HepG2 (cell line): ENCODE results near the gene SPECC1L. TPM values are rescaled to one million over a fixed set of nuclear protein-coding genes. Genes with fewer than 3 reads are reported as not detected.

Source experiments
- ATAC-seq: fragments of 200-7000 bp; cut with Tn5 transposase; 3 replicates; pipeline ENCODE4 v1.9.1; 2020; ENCODE audit warnings: mild to moderate bottlenecking, moderate library complexity
- BruUV-seq: library from RNA; stranded (reverse); fragments of 400-500 nt; replicated peaks from 2 replicates; lab custom pipeline; 2021; lab: Mats Ljungman, UMichigan
- CTCF ChIA-PET: fragments of 300-600 bp; formaldehyde crosslinking; extraction: SDS; loops from one replicate; lab custom pipeline; 2021; ENCODE audit warnings: low total read pairs, inconsistent platforms, low intra/inter-chr PET ratio; lab: Yijun Ruan, JAX
- POLR2A ChIA-PET: fragments of 350-600 bp; sonication (Branson Sonifier 250); formaldehyde crosslinking; loops from one replicate; lab custom pipeline; 2020; ENCODE audit warnings: antibody characterized with exemption, inconsistent platforms; lab: Yijun Ruan, JAX
- DNase-seq: peaks from one replicate; pipeline ENCODE4 v3.0.0-alpha.2; 2015; ENCODE audit warnings: low spot score
- FAIRE-seq: peaks from 3 replicates; lab custom pipeline; 2011; peaks lifted over from hg19 to GRCh38; lab: Jason Lieb, UNC
- H2AFZ ChIP-seq: one replicate; pipeline ENCODE4 v1.6.1; 2011; ENCODE audit warnings: low read length, inconsistent platforms
- H3K27ac ChIP-seq: fragments of 300-600 bp; 3 replicates; pipeline ENCODE4 v1.8.0; 2011; ENCODE audit warnings: mixed run types, mild to moderate bottlenecking, mixed read lengths, low read length, inconsistent platforms; ENCODE audit not compliant: insufficient read depth; ENCODE audit errors: extremely low read length
- H3K27me3 ChIP-seq, 2 experiments: fragments of 200-600 bp in 1 of 2; 2 replicates in 1 of 2; 3 replicates in 1 of 2; pipeline versions ENCODE4 v1.6.0 to v1.8.0; 2011; ENCODE audit warnings: low read length in 2 of 2, mild to moderate bottlenecking in 2 of 2, moderate library complexity in 2 of 2, inconsistent platforms in 1 of 2; ENCODE audit not compliant: insufficient read depth in 2 of 2, control insufficient read depth in 1 of 2
- H3K36me3 ChIP-seq, 2 experiments: fragments of 200-600 bp in 1 of 2; replicated peaks in 1 of 2; 2 replicates in 1 of 2; 3 replicates in 1 of 2; pipeline versions ENCODE4 v1.5.1 to v1.8.0; 2011; ENCODE audit warnings: low read length in 2 of 2, inconsistent platforms in 1 of 2; ENCODE audit not compliant: insufficient read depth in 2 of 2, control insufficient read depth in 1 of 2
- H3K4me1 ChIP-seq: 2 replicates; pipeline ENCODE4 v1.5.1; 2012; ENCODE audit warnings: low read length, inconsistent platforms; ENCODE audit not compliant: insufficient read depth
- H3K4me2 ChIP-seq: 2 replicates; pipeline ENCODE4 v1.6.0; 2011; ENCODE audit warnings: low read depth, low read length, inconsistent platforms
- H3K4me3 ChIP-seq, 3 experiments: fragments of 200-600 bp in 1 of 3; sonication (generic), shearing (Covaris generic) in 1 of 3; replicated peaks in 1 of 3; 2 replicates each; pipeline ENCODE4 v1.5.1; 2011 to 2016; ENCODE audit warnings: low read length in 3 of 3, inconsistent platforms in 2 of 3, low read depth in 2 of 3, mild to moderate bottlenecking in 2 of 3, control low read depth in 1 of 3, mixed read lengths in 1 of 3; ENCODE audit not compliant: insufficient read depth in 1 of 3
- H3K79me2 ChIP-seq: one replicate; pipeline ENCODE4 v1.6.1; 2011; ENCODE audit warnings: low read length, inconsistent platforms; ENCODE audit not compliant: insufficient read depth
- H3K9ac ChIP-seq: 2 replicates; pipeline ENCODE4 v1.6.0; 2011; ENCODE audit warnings: mild to moderate bottlenecking, low read depth, low read length, inconsistent platforms; ENCODE audit not compliant: insufficient read depth
- H3K9me3 ChIP-seq: 2 replicates; pipeline ENCODE4 v1.5.1; 2012; ENCODE audit warnings: mild to moderate bottlenecking, low read length
- H4K20me1 ChIP-seq: 2 replicates; pipeline ENCODE4 v1.6.0; 2011; ENCODE audit warnings: inconsistent platforms, mild to moderate bottlenecking, low read length, moderate library complexity; ENCODE audit not compliant: insufficient read depth
- BCL3 ChIP-seq: sonication (generic); formaldehyde crosslinking; IDR thresholded peaks from 2 replicates; pipeline ENCODE4 v1.5.1; 2020; ENCODE audit warnings: mild to moderate bottlenecking, missing genetic modification reagents, moderate library complexity
- CERS6 ChIP-seq: sonication (generic); formaldehyde crosslinking; IDR thresholded peaks from 2 replicates; pipeline ENCODE4 v1.5.0; 2020; ENCODE audit warnings: missing genetic modification reagents
- KAT7 ChIP-seq: IDR thresholded peaks from 2 replicates; pipeline ENCODE4 v1.6.1; 2018; ENCODE audit warnings: borderline replicate concordance, missing compliant biosample characterization
- THYN1 ChIP-seq: sonication (generic); formaldehyde crosslinking; IDR thresholded peaks from 2 replicates; pipeline ENCODE4 v1.8.1; 2023; ENCODE audit warnings: low read depth, mild to moderate bottlenecking, moderate library complexity, missing genetic modification reagents, borderline replicate concordance
- ZBTB34 ChIP-seq: sonication (generic); formaldehyde crosslinking; IDR thresholded peaks from 2 replicates; pipeline ENCODE4 v1.8.0; 2022; ENCODE audit warnings: mild to moderate bottlenecking, missing genetic modification reagents
- ZNF614 ChIP-seq: IDR thresholded peaks from 2 replicates; pipeline ENCODE4 v1.6.1; 2018; ENCODE audit warnings: missing biosample characterization, missing genetic modification reagents, inconsistent platforms, borderline replicate concordance
- WGBS: methylation state at CpG from one replicate; pipeline ENCODE4 v1.1.6; 2017; ENCODE audit warnings: low lambda C conversion rate; 5-methylcytosine and 5-hydroxymethylcytosine counted together
- in situ Hi-C: cut with HindIII; loops from 2 replicates; pipeline ENCODE4 v1.10.0; 2017; ENCODE audit warnings: low pct_unique_long_range_greater_than_20kb; ENCODE audit not compliant: extremely low pct_ligation_motif_present
- intact Hi-C: fragments of 100-400 bp; cut with micrococcal nuclease; formaldehyde crosslinking; loops from one replicate; pipeline ENCODE4 v1.10.0; 2022; ENCODE audit not compliant: unreplicated experiment
- polyA plus RNA-seq, 8 experiments: library from polyadenylated mRNA; depleted of rRNA in 3 of 8; stranded (reverse) in 7 of 8; unstranded in 1 of 8; fragments of >200 nt; fragmentation: Illumina TruSeq in 4 of 8; extraction: Trizol in 4 of 8; gene quantifications; 2 replicates each; pipeline versions ENCODE4 v1.2.1 to v1.2.3, GENCODE V29; 2011 to 2016; ENCODE audit warnings: low read depth in 4 of 8, missing spikeins in 1 of 8, mixed read lengths in 1 of 8; ENCODE audit not compliant: insufficient read depth in 1 of 8
- total RNA-seq, 5 experiments: library from RNA; depleted of rRNA; stranded (reverse); fragments of >200 nt; fragmentation: Illumina TruSeq; extraction: Trizol; gene quantifications; 2 replicates each; pipeline ENCODE4 v1.2.3, GENCODE V29; 2016; ENCODE audit warnings: low read depth in 1 of 5

SPECC1L gene
- total and polyA plus RNA-seq, 2 of the 13 experiments (the other 11 are each of a cell fraction or from before 2014, with no cell fraction given) = 14.1 to 30.3 TPM

- Histone ChIP-seq H3K27me3 (no peaks in the 10 kb centered on the region), H3K27ac (no peak overlapping the region), H3K9me3 (no peaks in the 10 kb centered on the region), H4K20me1 (no peaks in the 10 kb centered on the region), H2AFZ (no peak overlapping the region), H3K4me1 (peaks cover 26% of the 10 kb centered on the region), H3K4me3 (no peak overlapping the region), H3K4me2 (no peak overlapping the region), H3K36me3 (peaks cover 27 to 72% of the 10 kb centered on the region in 2 experiments), H3K79me2 (no peaks in the 10 kb centered on the region), H3K9ac (no peak overlapping the region)
- BruUV-seq = no TSS peak
- 94% methylated on average over 4 of the region's 4 CpGs for WGBS
- CTCF ChIA-PET = no interaction called here
- FAIRE-seq (no peak), ATAC-seq (no peak), DNase-seq (no peak)
- in situ Hi-C loops = loop anchor here (10.0 kb wide), 1 partner anchor 189 kb away; no protein-coding TSS in a partner anchor
- intact Hi-C loops = no loop called here
- POLR2A ChIA-PET = no interaction called here
- TF ChIP-seq ZNF614 (CRISPR knock-in tag) = no peak
- TF ChIP-seq CERS6 (CRISPR knock-in tag) = no peak
- no peak for TF ChIP-seq THYN1 (CRISPR knock-in tag)
- TF ChIP-seq BCL3 (CRISPR knock-in tag) = no peak
- TF ChIP-seq KAT7 (CRISPR knock-in tag) = no peak
- TF ChIP-seq ZBTB34 (CRISPR knock-in tag) = no peak
Observed at GRCh38 chr22:24326266-24326665, 55.6 kb downstream of the SPECC1L start.
